HCT116 (cell line): ENCODE measurements around the gene TOR1AIP2. TPM values are rescaled to one million over a fixed set of nuclear protein-coding genes. Genes with fewer than 3 reads are reported as not detected.

Experiments
- ATAC-seq: fragments of 200-7000 bp; cut with Tn5 transposase; 2 replicates; pipeline ENCODE4 v1.9.1; 2020; ENCODE audit warnings: mild to moderate bottlenecking, moderate library complexity
- BruUV-seq: library from RNA; stranded (reverse); fragments of 400-500 nt; replicated peaks from 2 replicates; lab custom pipeline; 2021; lab: Mats Ljungman, UMichigan
- CTCF ChIA-PET: fragments of 300-600 bp; sonication (Branson Sonifier 250); formaldehyde crosslinking; loops from one replicate; lab custom pipeline; 2021; ENCODE audit warnings: antibody characterized with exemption; lab: Charles Lee
- POLR2A ChIA-PET: fragments of 300-600, 350-600 bp; sonication (Branson Sonifier 250); formaldehyde crosslinking; loops from one replicate; lab custom pipeline; 2021; ENCODE audit warnings: antibody characterized with exemption; lab: Charles Lee
- RAD21 ChIA-PET, 2 experiments: fragments of 300-600 bp; sonication (Branson Sonifier 250); formaldehyde crosslinking; loops; one replicate each; lab custom pipeline; 2023; ENCODE audit warnings: low total read pairs in 2 of 2; ENCODE audit not compliant: uncharacterized antibody in 2 of 2, unreplicated experiment in 2 of 2, low non-redundant PET in 1 of 2; lab: Charles Lee
- DNase-seq: peaks from one replicate; pipeline ENCODE4 v3.0.0-alpha.2; 2010; ENCODE audit warnings: low read depth, low spot score
- H2AFZ ChIP-seq: fragments of 200-600 bp; shearing (Covaris generic), sonication (generic); 2 replicates; pipeline ENCODE4 v1.6.1; 2017; ENCODE audit warnings: low read depth, mixed run types, mixed read lengths, antibody characterized with exemption, low read length; ENCODE audit not compliant: poor library complexity, severe bottlenecking
- H3K27ac ChIP-seq: 2 replicates; pipeline ENCODE4 v1.5.1; 2012; ENCODE audit warnings: low read depth, low read length
- H3K27me3 ChIP-seq: fragments of 200-600 bp; sonication (generic); 2 replicates; pipeline ENCODE4 v1.6.1; 2016; ENCODE audit warnings: mixed run types, low read length, mixed read lengths; ENCODE audit not compliant: insufficient read depth
- H3K36me3 ChIP-seq, 2 experiments: fragments of 200-500 bp in 1 of 2; fragments of 200-600 bp in 1 of 2; sonication (Bioruptor generic) in 1 of 2; sonication (generic) in 1 of 2; 2 replicates each; pipeline versions ENCODE4 v1.5.1 to v1.6.1; 2014 to 2016; ENCODE audit warnings: low read length in 2 of 2, inconsistent platforms in 1 of 2, mixed read lengths in 1 of 2, mixed run types in 1 of 2; ENCODE audit not compliant: insufficient read depth in 2 of 2, control insufficient read depth in 1 of 2
- H3K4me1 ChIP-seq, 2 experiments: fragments of 200-600 bp in 1 of 2; sonication (generic) in 1 of 2; 2 replicates each; pipeline versions ENCODE4 v1.5.1 to v1.6.1; 2012 to 2017; ENCODE audit warnings: low read length in 2 of 2, inconsistent platforms in 1 of 2, mild to moderate bottlenecking in 1 of 2, mixed read lengths in 1 of 2, mixed run types in 1 of 2, moderate library complexity in 1 of 2; ENCODE audit not compliant: insufficient read depth in 2 of 2, control insufficient read depth in 1 of 2
- H3K4me2 ChIP-seq: fragments of 200-600 bp; sonication (generic); 2 replicates; pipeline ENCODE4 v1.6.1; 2017; ENCODE audit warnings: mixed run types, low read length, mixed read lengths
- H3K4me3 ChIP-seq, 2 experiments: fragments of 200-600 bp in 1 of 2; sonication (generic) in 1 of 2; replicated peaks in 1 of 2; 2 replicates each; pipeline ENCODE4 v1.5.1; 2011 to 2016; ENCODE audit warnings: low read length in 2 of 2, control low read depth in 1 of 2, low read depth in 1 of 2, mild to moderate bottlenecking in 1 of 2, mixed read lengths in 1 of 2, mixed run types in 1 of 2
- H3K79me2 ChIP-seq: fragments of 200-600 bp; sonication (generic); 2 replicates; pipeline ENCODE4 v1.6.1; 2017; ENCODE audit warnings: mild to moderate bottlenecking, mixed run types, low read length, moderate library complexity, mixed read lengths; ENCODE audit not compliant: insufficient read depth
- H3K9ac ChIP-seq: fragments of 200-600 bp; sonication (generic); 2 replicates; pipeline ENCODE4 v1.6.1; 2016; ENCODE audit warnings: low read length, mixed read lengths
- H3K9me2 ChIP-seq: fragments of 200-600 bp; sonication (generic), shearing (Covaris generic); 2 replicates; pipeline ENCODE4 v1.6.1; 2017; ENCODE audit warnings: mixed run types, mild to moderate bottlenecking, moderate library complexity; ENCODE audit not compliant: insufficient read depth
- H3K9me3 ChIP-seq, 2 experiments: fragments of 200-500 bp in 1 of 2; fragments of 200-600 bp in 1 of 2; sonication (Bioruptor generic) in 1 of 2; sonication (generic) in 1 of 2; 2 replicates each; pipeline ENCODE4 v1.6.1; 2014 to 2017; ENCODE audit warnings: low read length in 2 of 2, mixed read lengths in 2 of 2, inconsistent platforms in 1 of 2, low read depth in 1 of 2, mild to moderate bottlenecking in 1 of 2, mixed run types in 1 of 2, moderate library complexity in 1 of 2; ENCODE audit not compliant: control insufficient read depth in 1 of 2, insufficient read depth in 1 of 2
- H4K20me1 ChIP-seq: fragments of 200-600 bp; sonication (generic), shearing (Covaris generic); 2 replicates; pipeline ENCODE4 v1.6.1; 2017; ENCODE audit warnings: mixed run types, mild to moderate bottlenecking, moderate library complexity; ENCODE audit not compliant: insufficient read depth
- ATF3 ChIP-seq: IDR thresholded peaks from 2 replicates; pipeline ENCODE4 v1.6.1; 2012
- CBX3 ChIP-seq: IDR thresholded peaks from 2 replicates; pipeline ENCODE4 v1.6.1; 2012; ENCODE audit warnings: low read depth
- CEBPB ChIP-seq: IDR thresholded peaks from 2 replicates; pipeline ENCODE4 v1.6.1; 2012; ENCODE audit warnings: low read depth
- CTCF ChIP-seq, 3 experiments: fragments of 200-600 bp in 1 of 3; sonication (generic) in 1 of 3; IDR thresholded peaks in 2 of 3; conservative IDR thresholded peaks in 1 of 3; 2 replicates each; pipeline ENCODE4 v1.5.1; 2012 to 2017; ENCODE audit warnings: low read depth in 2 of 3, low read length in 2 of 3, antibody characterized with exemption in 1 of 3, borderline replicate concordance in 1 of 3, control low read depth in 1 of 3, mild to moderate bottlenecking in 1 of 3, mixed read lengths in 1 of 3, mixed run types in 1 of 3, moderate library complexity in 1 of 3; ENCODE audit not compliant: insufficient read depth in 1 of 3
- EGR1 ChIP-seq: IDR thresholded peaks from 2 replicates; pipeline ENCODE4 v1.6.1; 2012; ENCODE audit warnings: low read depth
- ELF1 ChIP-seq: IDR thresholded peaks from 2 replicates; pipeline ENCODE4 v1.6.1; 2012; ENCODE audit warnings: low read depth, borderline replicate concordance
- EZH2 ChIP-seq: fragments of 200-600 bp; sonication (generic); IDR thresholded peaks from 2 replicates; pipeline ENCODE4 v1.6.1; 2017; ENCODE audit warnings: antibody characterized with exemption, mixed run types
- EZH2phosphoT487 ChIP-seq: fragments of 200-600 bp; IDR thresholded peaks from 2 replicates; pipeline ENCODE4 v1.6.1; 2018; ENCODE audit warnings: antibody characterized with exemption, borderline replicate concordance
- FOSL1 ChIP-seq: IDR thresholded peaks from 2 replicates; pipeline ENCODE4 v1.6.1; 2012; ENCODE audit warnings: low read depth
- JUND ChIP-seq: IDR thresholded peaks from 2 replicates; pipeline ENCODE4 v1.6.1; 2012
- MAX ChIP-seq: IDR thresholded peaks from 2 replicates; pipeline ENCODE4 v1.6.1; 2012
- POLR2A ChIP-seq: IDR thresholded peaks from 2 replicates; pipeline ENCODE4 v1.7.0; 2011; ENCODE audit warnings: borderline replicate concordance; ENCODE audit not compliant: insufficient read depth, insufficient read length; ENCODE audit errors: extremely low read depth
- RAD21 ChIP-seq: IDR thresholded peaks from 2 replicates; pipeline ENCODE4 v1.6.1; 2012; ENCODE audit warnings: low read depth, mild to moderate bottlenecking
- SIN3A ChIP-seq: IDR thresholded peaks from 2 replicates; pipeline ENCODE4 v1.6.1; 2012; ENCODE audit warnings: low read depth
- SP1 ChIP-seq: IDR thresholded peaks from 2 replicates; pipeline ENCODE4 v1.6.1; 2012; ENCODE audit warnings: low read depth
- TCF7L2 ChIP-seq: IDR thresholded peaks from 2 replicates; pipeline ENCODE4 v1.7.0; 2011; ENCODE audit warnings: borderline replicate concordance, inconsistent platforms; ENCODE audit not compliant: insufficient read depth, insufficient read length; ENCODE audit errors: extremely low read depth
- YY1 ChIP-seq: IDR thresholded peaks from 2 replicates; pipeline ENCODE4 v1.6.1; 2011; ENCODE audit warnings: low read length, low read depth, moderate library complexity, mild to moderate bottlenecking; ENCODE audit not compliant: insufficient replicate concordance; ENCODE audit errors: extremely low read depth
- ZBTB33 ChIP-seq: IDR thresholded peaks from 2 replicates; pipeline ENCODE4 v1.6.1; 2011; ENCODE audit warnings: mild to moderate bottlenecking, low read length, moderate library complexity; ENCODE audit not compliant: insufficient replicate concordance; ENCODE audit errors: extremely low read depth
- ZFX ChIP-seq: fragments of 450-650 bp; IDR thresholded peaks from 2 replicates; pipeline ENCODE4 v1.6.1; 2017
- ZNF274 ChIP-seq: fragments of 200-500 bp; sonication (Bioruptor generic); IDR thresholded peaks from 2 replicates; pipeline ENCODE4 v1.6.1; 2014; ENCODE audit warnings: mild to moderate bottlenecking, low read depth, low read length, inconsistent platforms
- intact Hi-C: fragments of 100-400 bp; cut with micrococcal nuclease; formaldehyde crosslinking; loops from 2 replicates; pipeline ENCODE4 v1.10.0; 2022
- total RNA-seq: library from RNA; stranded (reverse); gene quantifications from one replicate; pipeline ENCODE4 v1.2.1, GENCODE V29; 2021; ENCODE audit not compliant: unreplicated experiment

The TOR1AIP2 gene
- total RNA-seq, 1 experiment from 2014 or later = 106 TPM

- no peaks in the 10 kb centered on the region for H3K9me2 ChIP-seq
- H3K79me2 ChIP-seq = no peaks in the 10 kb centered on the region; the same call in 1 of the 2 replicates
- no peaks in the 10 kb centered on the region for H3K9me3 ChIP-seq
- peaks cover 8 to 27% of the 10 kb centered on the region in 2 experiments; a peak in 3 of 4 replicates for H3K36me3 ChIP-seq
- ChIA-PET POLR2A (no interaction called here), CTCF (interaction anchor here (0.8 to 1.4 kb wide), 2 partner anchors 38 to 147 kb away, joined by 3 to 4 read pairs; no protein-coding TSS in a partner anchor), RAD21 (no interaction called here)
- DNase-seq = no peak
- H2AFZ ChIP-seq = no peak overlapping the region
- no peak overlapping the region for H3K9ac ChIP-seq
- no peak overlapping the region for H3K27ac ChIP-seq
- H3K4me3 ChIP-seq = no peak overlapping the region
- H3K4me1 ChIP-seq = peaks cover 0 to 8% of the 10 kb centered on the region in 2 experiments; a peak in 2 of 4 replicates
- TF ChIP-seq CBX3 = no peak
- TF ChIP-seq ZBTB33 = no peak
- TF ChIP-seq TCF7L2 = no peak
- TF ChIP-seq SP1 = no peak
- no peak for TF ChIP-seq EZH2phosphoT487
- no peak for TF ChIP-seq JUND
- no peak for TF ChIP-seq YY1
- TF ChIP-seq EGR1 = no peak
- no peak for TF ChIP-seq POLR2A
- no peak for TF ChIP-seq EZH2
- no peak for TF ChIP-seq CTCF (IDR thresholded peaks at IDR 0.05 in 2 of 3, conservative IDR thresholded peaks at IDR 0.05 in 1 of 3; ENCODE audit: borderline replicate concordance in 1 of 3, insufficient read depth in 1 of 3, low read depth in 2 of 3, low read length in 2 of 3)
- TF ChIP-seq CEBPB = no peak
- TF ChIP-seq ZFX = no peak
- TF ChIP-seq ZNF274 = no peak
- TF ChIP-seq MAX = no peak
- no peak for TF ChIP-seq RAD21
- no peak for TF ChIP-seq SIN3A
- no peak for TF ChIP-seq ELF1
- no peak for TF ChIP-seq ATF3
- no peak for TF ChIP-seq FOSL1
- no TSS peak for BruUV-seq
- H3K27me3 ChIP-seq = no peaks in the 10 kb centered on the region
- ATAC-seq = no peak
- no peak overlapping the region for H3K4me2 ChIP-seq
- 0 out of 2 replicates have a peak, but pooled peaks cover 6% of the 10 kb centered on the region for H4K20me1 ChIP-seq
- intact Hi-C loops = no loop called here
Observed at GRCh38 chr1:179853102-179853501, 24.5 kb downstream of the TOR1AIP2 start.
